Testis (tissue), 2 donors: ENCODE results near the gene ASIC4.

Experiments
- CTCF ChIP-seq, 3 experiments: fragments of 450-650 bp in 2 of 3; fragments of 200-600 bp in 1 of 3; sonication (generic) in 1 of 3; IDR thresholded peaks; one replicate each; pipeline ENCODE4 v1.5.1; 2016 to 2019; ENCODE audit warnings: antibody characterized with exemption in 3 of 3, mild to moderate bottlenecking in 2 of 3, moderate library complexity in 1 of 3
- POLR2A ChIP-seq: fragments of 450-650 bp; IDR thresholded peaks from one replicate; pipeline ENCODE4 v1.6.1; 2017; ENCODE audit warnings: antibody characterized with exemption, mild to moderate bottlenecking, moderate library complexity

GRCh38 chr2:219563271-219563928, 49.1 kb downstream of the ASIC4 start:
- TF ChIP-seq CTCF (IDR thresholded peaks at IDR 0.05) (no peak), POLR2A (no peak)
